HG02938 (cell line): ENCODE measurements around the gene VASH1.

Experiments
- ATAC-seq: cut with Tn5 transposase; IDR thresholded peaks from one replicate; pipeline ENCODE4 v1.9.1; 2021; ENCODE audit warnings: mild to moderate bottlenecking, moderate library complexity; ENCODE audit not compliant: unreplicated experiment

The VASH1 gene

GRCh38 chr14:76770521-76771436 lies 9.5 kb downstream of the VASH1 start:
- no peak for ATAC-seq

GRCh38 chr14:76771437-76771980 lies 10.2 kb downstream of the VASH1 start:
- ATAC-seq: no peak

- ATAC-seq: no peak
Observed at GRCh38 chr14:76772300-76773187, 11.3 kb downstream of the VASH1 start.

GRCh38 chr14:76773188-76773885 lies 12.1 kb downstream of the VASH1 start:
- no peak for ATAC-seq

GRCh38 chr14:76773956-76774820 lies 12.9 kb downstream of the VASH1 start:
- no peak for ATAC-seq

- ATAC-seq: no peak
Observed at GRCh38 chr14:76774821-76775694, 13.8 kb downstream of the VASH1 start.

- ATAC-seq: no peak
Observed at GRCh38 chr14:76775695-76776427, 14.6 kb downstream of the VASH1 start.

- no peak for ATAC-seq
Observed at GRCh38 chr14:76776428-76777251, 15.4 kb downstream of the VASH1 start.

GRCh38 chr14:76777721-76778120 lies 16.5 kb downstream of the VASH1 start:
- ATAC-seq: no peak

GRCh38 chr14:76778546-76779215 lies 17.4 kb downstream of the VASH1 start:
- ATAC-seq: no peak

GRCh38 chr14:76779221-76780057 lies 18.2 kb downstream of the VASH1 start:
- no peak for ATAC-seq

GRCh38 chr14:76780058-76780345 lies 18.7 kb downstream of the VASH1 start:
- ATAC-seq: no peak

- ATAC-seq: no peak
Observed at GRCh38 chr14:76780360-76780759, 19.1 kb downstream of the VASH1 start.

- ATAC-seq: no peak
Observed at GRCh38 chr14:76780875-76781647, 19.8 kb downstream of the VASH1 start.

GRCh38 chr14:76781648-76782051 lies 20.4 kb downstream of the VASH1 start:
- ATAC-seq: no peak
